Activated CD4-positive, alpha-beta T cell treated with anti-CD3 and anti-CD28 coated beads, Interleukin-2, amount 50 U/mL, for 1 hour (primary cell): ENCODE measurements around the gene DNAH2.

Source experiments
- DNase-seq: peaks from one replicate; pipeline ENCODE4 v3.0.0-alpha.2; 2020

DNAH2 gene

GRCh38 chr17:7704601-7705268 is 12.8 kb upstream of the DNAH2 start, which contains the start of gene EFNB3:
Gene EFNB3 (plus strand): TSS chr17:7705202. CDS start chr17:7705599, 397 bp downstream.
- no peak for DNase-seq

- no peak for DNase-seq
Measured at GRCh38 chr17:7705269-7706255, 12.0 kb upstream of the DNAH2 start.

- no peak for DNase-seq
Measured at GRCh38 chr17:7706631-7707354, 10.8 kb upstream of the DNAH2 start.

GRCh38 chr17:7707446-7707845 is 10.1 kb upstream of the DNAH2 start:
- DNase-seq, result no peak

- no peak for DNase-seq
Measured at GRCh38 chr17:7707858-7708750, 9.4 kb upstream of the DNAH2 start.

- no peak for DNase-seq
Measured at GRCh38 chr17:7709031-7709430, 8.5 kb upstream of the DNAH2 start.

- DNase-seq, result no peak
Measured at GRCh38 chr17:7710301-7710700, 7.2 kb upstream of the DNAH2 start.

GRCh38 chr17:7711051-7711755 is 6.3 kb upstream of the DNAH2 start:
- DNase-seq, result no peak

- no peak for DNase-seq
Measured at GRCh38 chr17:7712111-7712771, 5.3 kb upstream of the DNAH2 start.

GRCh38 chr17:7713782-7714181 is 3.8 kb upstream of the DNAH2 start:
- DNase-seq, result no peak

- DNase-seq, result no peak
Measured at GRCh38 chr17:7714721-7715594, 2.6 kb upstream of the DNAH2 start.

- DNase-seq, result no peak
Measured at GRCh38 chr17:7715936-7716886, 1.3 kb upstream of the DNAH2 start.

GRCh38 chr17:7717756-7718350 is 309 bp downstream of the DNAH2 start:
- DNase-seq, result no peak

GRCh38 chr17:7719661-7720060 is 2.1 kb downstream of the DNAH2 start:
- no peak for DNase-seq

- DNase-seq, result no peak
Measured at GRCh38 chr17:7720125-7720524, 2.6 kb downstream of the DNAH2 start.

- DNase-seq, result no peak
Measured at GRCh38 chr17:7721612-7722011, 4.1 kb downstream of the DNAH2 start.

- no peak for DNase-seq
Measured at GRCh38 chr17:7727886-7728285, 10.3 kb downstream of the DNAH2 start.

GRCh38 chr17:7729816-7730215 is 12.3 kb downstream of the DNAH2 start:
- DNase-seq, result no peak
